ENCODE data around the gene L1CAM. TPM values are rescaled to one million over a fixed set of nuclear protein-coding genes. Genes with fewer than 3 reads are reported as not detected.

Gene L1CAM
- total RNA-seq, 5 donors from 2014 or later (not counting 1 experiment from before 2014, with no cell fraction given): 1.4 to 6.0 (median 4.0) TPM

DNA sequence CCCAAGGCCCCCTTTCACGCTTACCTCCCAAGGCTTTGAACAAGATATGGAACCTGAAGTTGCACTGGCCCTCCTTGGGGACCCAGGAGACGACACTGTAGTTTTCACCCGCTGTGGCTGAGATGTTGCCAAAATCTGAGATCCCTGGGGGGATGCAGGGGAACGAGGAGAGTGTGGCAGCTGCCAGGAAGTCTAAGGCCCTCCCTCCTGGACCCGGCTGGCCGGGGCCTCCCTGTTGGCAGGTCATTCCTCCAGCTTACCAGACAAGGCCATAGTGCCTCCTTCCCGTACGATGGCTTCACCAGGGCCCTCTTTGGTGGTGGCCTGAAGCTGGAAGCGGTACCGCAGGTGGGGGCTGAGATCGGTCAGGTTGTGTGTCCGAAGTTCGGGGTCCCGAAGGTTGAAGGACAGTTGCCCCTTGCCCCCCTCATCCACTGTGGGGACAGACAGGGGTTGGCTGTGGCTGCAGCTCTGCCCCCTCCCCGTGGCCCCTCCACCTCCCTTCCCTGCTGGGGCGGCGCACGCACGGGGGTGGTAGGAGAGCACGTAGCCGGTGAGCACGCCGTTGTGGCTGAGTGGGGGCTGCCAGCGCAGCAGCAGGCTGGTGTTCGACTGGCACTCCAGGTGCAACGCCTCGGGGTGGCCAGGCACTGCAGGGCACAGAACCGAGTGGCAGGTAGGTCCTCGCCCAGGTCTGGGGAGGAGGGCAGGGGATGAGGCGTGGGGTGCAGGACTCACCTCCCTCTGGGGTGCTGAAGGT lies 21.2 kb downstream of the L1CAM start:
- Histone ChIP-seq H3K9me3 (no peaks in the 10 kb centered on the region), H3K4me1 (ENCODE audit: control insufficient read depth in 1 of 2, extremely low read depth in 1 of 2, insufficient read depth in 2 of 2, low read length in 2 of 2) (no peaks in the 10 kb centered on the region), H3K27ac (ENCODE audit: low read length) (no peak overlapping the region), H3K36me3 (ENCODE audit: control insufficient read depth in 2 of 2, extremely low read depth in 1 of 2, insufficient read depth in 1 of 2, low read length in 1 of 2) (no peaks in the 10 kb centered on the region), H3K27me3 (replicated peaks in 1 of 2; ENCODE audit: control insufficient read depth in 2 of 2, extremely low read depth in 1 of 2, insufficient read depth in 2 of 2, low read length in 1 of 2) (peaks cover 0 to 12% of the 10 kb centered on the region in 2 experiments), H3K4me3 (ENCODE audit: control insufficient read depth in 1 of 2, extremely low read depth in 1 of 2, low read length in 1 of 2) (no peak overlapping the region)
- no peak overlapping the region for H3K27ac Mint-ChIP-seq
- no peaks in the 10 kb centered on the region for H3K4me1 Mint-ChIP-seq
- H3K4me3 Mint-ChIP-seq: no peak overlapping the region
- DNase-seq (no peak), ATAC-seq (replicated peaks in 1 of 4) (no peak)
- WGBS (ENCODE audit: insufficient coverage): 53% methylated on average over 3 of the region's 30 CpGs
- POLR2A ChIA-PET: no interaction called here
- no peaks in the 10 kb centered on the region for H3K36me3 Mint-ChIP-seq
- peaks cover 0 to 6% of the 10 kb centered on the region in 2 donors for H3K27me3 Mint-ChIP-seq
- CTCF ChIA-PET: no interaction called here
- no peaks in the 10 kb centered on the region for H3K9me3 Mint-ChIP-seq

DNA sequence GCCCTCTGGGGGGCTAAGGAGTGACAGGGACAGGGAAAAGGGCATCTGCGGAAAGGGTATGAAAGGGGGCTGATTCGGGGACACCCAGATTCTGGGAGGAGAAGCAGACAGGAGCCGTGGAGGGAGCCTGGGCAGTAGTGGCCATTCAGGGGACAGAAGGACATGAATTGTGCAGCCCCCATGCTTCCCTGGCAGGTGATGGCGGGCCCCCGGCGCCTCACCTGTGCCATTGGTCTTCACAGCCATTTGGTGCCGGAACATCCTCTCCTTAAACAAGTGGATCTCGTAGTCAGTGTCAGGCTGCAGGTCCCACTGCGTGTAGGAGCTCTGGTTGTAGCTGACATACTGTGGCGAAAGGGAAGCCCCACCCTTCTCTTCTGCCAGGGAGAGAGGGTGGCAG lies 21.9 kb downstream of the L1CAM start:
- Mint-ChIP-seq H3K27me3 (peaks cover 0 to 10% of the 10 kb centered on the region in 2 donors), H3K4me1 (no peaks in the 10 kb centered on the region), H3K9me3 (no peaks in the 10 kb centered on the region), H3K27ac (no peak overlapping the region), H3K4me3 (no peak overlapping the region), H3K36me3 (no peaks in the 10 kb centered on the region)
- no peaks in the 10 kb centered on the region for H3K36me3 ChIP-seq (ENCODE audit: control insufficient read depth in 2 of 2, extremely low read depth in 1 of 2, insufficient read depth in 1 of 2, low read length in 1 of 2)
- ATAC-seq (replicated peaks in 1 of 4) (no peak), DNase-seq (no peak)
- 93% methylated on average over 2 of the region's 10 CpGs for WGBS (ENCODE audit: insufficient coverage)
- no peaks in the 10 kb centered on the region for H3K9me3 ChIP-seq
- ChIA-PET POLR2A (no interaction called here), CTCF (no interaction called here)
- H3K4me3 ChIP-seq (ENCODE audit: control insufficient read depth in 1 of 2, extremely low read depth in 1 of 2, low read length in 1 of 2): no peak overlapping the region
- H3K27me3 ChIP-seq (replicated peaks in 1 of 2; ENCODE audit: control insufficient read depth in 2 of 2, extremely low read depth in 1 of 2, insufficient read depth in 2 of 2, low read length in 1 of 2): peaks cover 0 to 7% of the 10 kb centered on the region in 2 experiments
- no peaks in the 10 kb centered on the region for H3K4me1 ChIP-seq (ENCODE audit: control insufficient read depth in 1 of 2, extremely low read depth in 1 of 2, insufficient read depth in 2 of 2, low read length in 2 of 2)
- no peak overlapping the region for H3K27ac ChIP-seq (ENCODE audit: low read length)

DNA sequence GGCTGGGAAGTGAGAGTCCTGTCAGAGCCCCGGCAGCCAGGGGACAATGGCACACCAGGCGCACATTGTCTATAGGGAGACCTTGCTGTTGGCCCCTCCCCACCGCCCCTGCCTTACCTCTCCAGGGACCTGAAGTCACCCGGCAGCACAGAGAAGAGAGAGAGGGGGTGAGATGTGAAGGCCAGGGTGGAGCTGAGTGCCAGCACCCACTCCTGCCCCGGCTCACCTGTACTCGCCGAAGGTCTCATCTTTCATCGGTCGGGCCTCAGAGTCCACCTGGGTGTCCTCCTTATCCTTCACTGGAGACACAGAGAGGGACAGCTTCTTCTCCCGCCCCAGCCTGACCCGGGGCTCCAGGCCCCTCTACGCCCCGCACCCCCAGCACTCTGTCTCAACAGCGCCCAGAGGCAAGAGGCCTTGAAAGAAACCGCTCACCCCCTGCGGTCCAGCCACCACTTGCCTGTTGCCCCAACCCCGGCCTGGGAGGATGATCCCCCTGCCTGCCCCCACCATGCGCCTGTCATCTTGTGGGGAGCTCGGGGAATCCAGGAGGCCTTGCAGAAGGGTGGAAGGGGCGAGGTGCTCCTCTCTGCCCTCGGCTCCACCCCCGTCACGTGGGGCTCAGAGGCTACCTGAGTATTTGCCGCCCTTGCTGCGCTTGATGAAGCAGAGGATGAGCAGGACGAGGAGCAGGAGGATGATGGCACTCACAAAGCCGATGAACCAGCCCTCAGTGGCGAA lies 22.6 kb downstream of the L1CAM start:
- peaks cover 0 to 7% of the 10 kb centered on the region in 2 experiments for H3K27me3 ChIP-seq (replicated peaks in 1 of 2; ENCODE audit: control insufficient read depth in 2 of 2, extremely low read depth in 1 of 2, insufficient read depth in 2 of 2, low read length in 1 of 2)
- ChIA-PET POLR2A (no interaction called here), CTCF (no interaction called here)
- H3K27ac ChIP-seq (ENCODE audit: low read length): no peak overlapping the region
- no peaks in the 10 kb centered on the region for H3K36me3 ChIP-seq (ENCODE audit: control insufficient read depth in 2 of 2, extremely low read depth in 1 of 2, insufficient read depth in 1 of 2, low read length in 1 of 2)
- Mint-ChIP-seq H3K4me3 (no peak overlapping the region), H3K27ac (no peak overlapping the region), H3K27me3 (peaks cover 0 to 14% of the 10 kb centered on the region in 2 donors), H3K9me3 (no peaks in the 10 kb centered on the region), H3K36me3 (no peaks in the 10 kb centered on the region), H3K4me1 (no peaks in the 10 kb centered on the region)
- ATAC-seq (replicated peaks in 1 of 4): no peak
- DNase-seq: peak in 1 of 35 experiments; percentile 9
- WGBS (ENCODE audit: insufficient coverage): 68% methylated on average over 7 of the region's 28 CpGs
- H3K4me3 ChIP-seq (ENCODE audit: control insufficient read depth in 1 of 2, extremely low read depth in 1 of 2, low read length in 1 of 2): no peak overlapping the region
- H3K4me1 ChIP-seq (ENCODE audit: control insufficient read depth in 1 of 2, extremely low read depth in 1 of 2, insufficient read depth in 2 of 2, low read length in 2 of 2): no peaks in the 10 kb centered on the region
- H3K9me3 ChIP-seq: no peaks in the 10 kb centered on the region

DNA sequence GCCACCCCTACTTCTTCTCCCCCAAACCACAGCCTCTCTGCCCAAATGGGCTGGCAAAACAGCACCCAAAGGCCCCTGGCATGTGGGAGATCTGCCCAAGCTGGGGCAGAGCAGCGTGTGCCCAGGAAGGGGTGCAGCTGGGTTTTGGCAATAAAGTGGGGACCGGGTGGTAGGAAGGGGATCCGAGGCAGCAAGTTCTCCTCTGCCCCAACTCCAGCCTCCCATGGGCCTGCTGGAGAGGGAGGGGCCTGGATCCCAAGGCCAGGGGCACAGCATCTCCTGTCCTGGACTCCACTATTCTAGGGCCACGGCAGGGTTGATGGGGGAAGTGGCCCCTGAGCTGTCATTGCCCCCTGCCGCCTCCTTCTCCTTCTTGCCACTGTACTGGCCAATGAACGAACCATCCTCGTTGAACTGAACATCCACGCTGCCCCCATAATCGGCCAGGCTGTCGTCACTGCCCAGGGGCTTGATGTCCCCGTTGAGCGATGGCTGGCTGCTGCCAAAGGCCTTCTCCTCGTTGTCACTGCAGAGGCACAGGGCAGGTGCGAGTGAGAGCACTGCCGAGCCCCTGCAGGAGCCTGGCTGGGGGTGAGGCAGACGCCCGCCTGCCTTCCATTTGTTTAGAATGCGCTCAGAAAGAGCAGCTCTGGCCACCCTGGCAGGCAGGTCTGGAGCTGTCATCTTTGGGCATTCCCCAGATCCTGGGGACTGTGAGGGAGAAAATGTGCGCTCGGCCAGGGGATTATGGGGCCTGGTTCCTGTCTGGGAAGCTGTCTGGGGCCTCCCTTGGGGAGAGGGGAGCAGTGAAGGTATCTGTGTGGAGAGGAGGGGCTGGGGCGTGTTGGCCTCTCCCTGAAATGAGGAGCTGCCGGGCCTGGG lies 23.4 kb downstream of the L1CAM start:
- 77% methylated on average over 12 of the region's 22 CpGs for WGBS (ENCODE audit: insufficient coverage)

DNA sequence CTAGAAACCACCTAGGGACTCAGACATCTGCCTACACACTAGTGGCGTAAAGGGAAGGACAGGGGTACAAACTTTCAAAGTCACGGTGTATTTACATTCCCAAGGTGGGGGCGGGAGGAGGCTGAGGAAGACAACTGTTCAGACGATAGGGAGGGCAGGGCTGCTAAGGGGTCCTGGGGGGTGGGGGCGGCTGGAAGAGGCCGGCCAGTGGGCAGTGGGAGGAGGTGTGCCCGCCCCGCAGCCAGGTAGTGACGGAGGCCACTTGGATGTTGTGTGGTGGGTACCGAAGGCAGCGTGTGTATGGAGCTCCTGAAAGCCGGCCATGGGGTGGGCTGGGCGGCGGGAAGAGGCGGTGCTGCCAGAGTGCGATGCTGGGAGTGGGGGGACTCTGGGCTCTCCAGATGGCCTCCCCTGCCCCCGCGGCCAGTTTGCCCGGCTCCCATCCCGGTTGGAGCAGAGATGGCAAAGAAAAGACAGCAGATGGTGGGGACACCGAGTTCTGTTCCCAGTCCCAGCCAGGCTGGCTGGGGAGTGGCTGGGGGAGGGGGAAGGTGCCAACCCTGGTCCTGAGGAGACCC lies 24.2 kb downstream of the L1CAM start:
- POLR2A ChIA-PET: no interaction called here
- Histone ChIP-seq H3K27ac (ENCODE audit: low read length) (no peak overlapping the region), H3K9me3 (no peaks in the 10 kb centered on the region), H3K27me3 (replicated peaks in 1 of 2; ENCODE audit: control insufficient read depth in 2 of 2, extremely low read depth in 1 of 2, insufficient read depth in 2 of 2, low read length in 1 of 2) (peaks cover 0 to 7% of the 10 kb centered on the region in 2 experiments), H3K4me1 (ENCODE audit: control insufficient read depth in 1 of 2, extremely low read depth in 1 of 2, insufficient read depth in 2 of 2, low read length in 2 of 2) (peaks cover 5 to 7% of the 10 kb centered on the region in 2 experiments), H3K4me3 (ENCODE audit: control insufficient read depth in 1 of 2, extremely low read depth in 1 of 2, low read length in 1 of 2) (no peak overlapping the region), H3K36me3 (ENCODE audit: control insufficient read depth in 2 of 2, extremely low read depth in 1 of 2, insufficient read depth in 1 of 2, low read length in 1 of 2) (no peaks in the 10 kb centered on the region)
- H3K4me1 Mint-ChIP-seq: peaks cover 6 to 12% (median 8%) of the 10 kb centered on the region in 3 donors
- H3K4me3 Mint-ChIP-seq: no peak overlapping the region
- ATAC-seq (replicated peaks in 1 of 4) (no peak), DNase-seq (no peak)
- no peaks in the 10 kb centered on the region for H3K9me3 Mint-ChIP-seq
- peaks cover 0 to 14% of the 10 kb centered on the region in 2 donors for H3K27me3 Mint-ChIP-seq
- H3K36me3 Mint-ChIP-seq: no peaks in the 10 kb centered on the region
- CTCF ChIA-PET: no interaction called here
- WGBS (ENCODE audit: insufficient coverage): 79% methylated on average over 8 of the region's 21 CpGs
- H3K27ac Mint-ChIP-seq: no peak overlapping the region

More for the DNA sequence above, 23.4 kb downstream of the L1CAM start:
- Mint-ChIP-seq H3K36me3 (no peaks in the 10 kb centered on the region), H3K27ac (no peak overlapping the region), H3K9me3 (no peaks in the 10 kb centered on the region), H3K27me3 (peaks cover 0 to 14% of the 10 kb centered on the region in 2 donors), H3K4me1 (peaks cover 2 to 4% (median 2%) of the 10 kb centered on the region in 3 donors), H3K4me3 (no peak overlapping the region)
- DNase-seq: no peak
- ATAC-seq (replicated peaks in 1 of 4): no peak
- Histone ChIP-seq H3K4me3 (ENCODE audit: control insufficient read depth in 1 of 2, extremely low read depth in 1 of 2, low read length in 1 of 2) (no peak overlapping the region), H3K27me3 (replicated peaks in 1 of 2; ENCODE audit: control insufficient read depth in 2 of 2, extremely low read depth in 1 of 2, insufficient read depth in 2 of 2, low read length in 1 of 2) (peaks cover 0 to 7% of the 10 kb centered on the region in 2 experiments), H3K27ac (ENCODE audit: low read length) (no peak overlapping the region), H3K36me3 (ENCODE audit: control insufficient read depth in 2 of 2, extremely low read depth in 1 of 2, insufficient read depth in 1 of 2, low read length in 1 of 2) (no peaks in the 10 kb centered on the region), H3K4me1 (ENCODE audit: control insufficient read depth in 1 of 2, extremely low read depth in 1 of 2, insufficient read depth in 2 of 2, low read length in 2 of 2) (peaks cover 2 to 3% of the 10 kb centered on the region in 2 experiments), H3K9me3 (no peaks in the 10 kb centered on the region)
- ChIA-PET POLR2A (no interaction called here), CTCF (no interaction called here)

DNA sequence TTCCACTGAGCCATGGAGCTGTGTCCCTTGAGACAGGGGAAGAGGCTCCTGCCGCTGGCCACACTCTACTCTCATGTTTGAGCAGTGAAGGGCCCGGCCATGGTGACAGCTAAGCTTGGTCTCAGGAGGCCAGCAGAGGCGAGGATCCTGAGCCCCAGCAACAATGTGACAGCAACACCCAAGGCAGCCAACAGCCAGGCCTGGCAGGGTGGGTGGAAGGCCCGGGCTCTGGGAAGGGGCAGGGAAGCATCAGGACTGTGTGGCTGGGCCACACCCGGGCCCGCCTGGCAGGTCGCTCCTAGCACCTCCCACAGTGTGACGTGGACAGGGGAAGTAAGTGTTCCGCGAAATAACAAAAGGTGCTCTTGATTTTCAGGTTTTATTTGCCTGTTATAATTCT lies 24.8 kb downstream of the L1CAM start:
- Histone ChIP-seq H3K4me1 (ENCODE audit: control insufficient read depth in 1 of 2, extremely low read depth in 1 of 2, insufficient read depth in 2 of 2, low read length in 2 of 2) (peaks cover 7 to 13% of the 10 kb centered on the region in 2 experiments), H3K27ac (ENCODE audit: low read length) (no peak overlapping the region), H3K27me3 (replicated peaks in 1 of 2; ENCODE audit: control insufficient read depth in 2 of 2, extremely low read depth in 1 of 2, insufficient read depth in 2 of 2, low read length in 1 of 2) (peaks cover 0 to 4% of the 10 kb centered on the region in 2 experiments), H3K4me3 (ENCODE audit: control insufficient read depth in 1 of 2, extremely low read depth in 1 of 2, low read length in 1 of 2) (no peak overlapping the region), H3K36me3 (ENCODE audit: control insufficient read depth in 2 of 2, extremely low read depth in 1 of 2, insufficient read depth in 1 of 2, low read length in 1 of 2) (no peaks in the 10 kb centered on the region), H3K9me3 (no peaks in the 10 kb centered on the region)
- ATAC-seq (replicated peaks in 1 of 4) (no peak), DNase-seq (no peak)
- Mint-ChIP-seq H3K27me3 (peaks cover 0 to 14% of the 10 kb centered on the region in 2 donors), H3K36me3 (no peaks in the 10 kb centered on the region), H3K27ac (no peak overlapping the region), H3K4me1 (peaks cover 9 to 13% (median 13%) of the 10 kb centered on the region in 3 donors), H3K4me3 (no peak overlapping the region), H3K9me3 (no peaks in the 10 kb centered on the region)
- ChIA-PET POLR2A (no interaction called here), CTCF (no interaction called here)
- 100% methylated on average over 1 of the region's 10 CpGs for WGBS (ENCODE audit: insufficient coverage)

Data from T-cell (primary cell).